Uterus (tissue), 2 donors: ENCODE results near the gene TRIM33.

ENCODE experiments used
- POLR2A ChIP-seq, 2 donors: fragments of 450-650 bp; IDR thresholded peaks; one replicate each; pipeline ENCODE4 v1.6.1; 2016; ENCODE audit warnings: antibody characterized with exemption in 2 of 2, mild to moderate bottlenecking in 1 of 2, moderate library complexity in 1 of 2
- TF ChIP-seq, protein P1 (sequence below), 4 experiments: fragments of 200-600 bp in 2 of 4; fragments of 450-650 bp in 2 of 4; sonication (generic) in 2 of 4; IDR thresholded peaks; one replicate each; pipeline ENCODE4 v1.5.1; 2016 to 2019; ENCODE audit warnings: antibody characterized with exemption in 4 of 4, mild to moderate bottlenecking in 2 of 4, moderate library complexity in 1 of 4

- TF ChIP-seq POLR2A (IDR thresholded peaks at IDR 0.05), result no peak
- TF ChIP-seq, protein P1, sequence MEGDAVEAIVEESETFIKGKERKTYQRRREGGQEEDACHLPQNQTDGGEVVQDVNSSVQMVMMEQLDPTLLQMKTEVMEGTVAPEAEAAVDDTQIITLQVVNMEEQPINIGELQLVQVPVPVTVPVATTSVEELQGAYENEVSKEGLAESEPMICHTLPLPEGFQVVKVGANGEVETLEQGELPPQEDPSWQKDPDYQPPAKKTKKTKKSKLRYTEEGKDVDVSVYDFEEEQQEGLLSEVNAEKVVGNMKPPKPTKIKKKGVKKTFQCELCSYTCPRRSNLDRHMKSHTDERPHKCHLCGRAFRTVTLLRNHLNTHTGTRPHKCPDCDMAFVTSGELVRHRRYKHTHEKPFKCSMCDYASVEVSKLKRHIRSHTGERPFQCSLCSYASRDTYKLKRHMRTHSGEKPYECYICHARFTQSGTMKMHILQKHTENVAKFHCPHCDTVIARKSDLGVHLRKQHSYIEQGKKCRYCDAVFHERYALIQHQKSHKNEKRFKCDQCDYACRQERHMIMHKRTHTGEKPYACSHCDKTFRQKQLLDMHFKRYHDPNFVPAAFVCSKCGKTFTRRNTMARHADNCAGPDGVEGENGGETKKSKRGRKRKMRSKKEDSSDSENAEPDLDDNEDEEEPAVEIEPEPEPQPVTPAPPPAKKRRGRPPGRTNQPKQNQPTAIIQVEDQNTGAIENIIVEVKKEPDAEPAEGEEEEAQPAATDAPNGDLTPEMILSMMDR (IDR thresholded peaks at IDR 0.05), result no peak
Observed at GRCh38 chr1:114507513-114507912, 3.5 kb downstream of the TRIM33 start.
